NCI-H1436 (cell line): Measurements from ENCODE around the gene CHRD.
A peak's percentile ranks its signal among the peaks of the same experiment; 100 is the strongest.

ENCODE experiments used
- DNase-seq: peaks from one replicate; lab custom pipeline; 2025; lab: John Stamatoyannopoulos, UW

CHRD gene

GRCh38 chr3:184346480-184347190, 33.2 kb upstream of the CHRD start:
- no peak for DNase-seq

- no peak for DNase-seq
Measured at GRCh38 chr3:184347321-184348056, 32.4 kb upstream of the CHRD start.

GRCh38 chr3:184348057-184348382, 31.8 kb upstream of the CHRD start:
- DNase-seq, result no peak

DNA sequence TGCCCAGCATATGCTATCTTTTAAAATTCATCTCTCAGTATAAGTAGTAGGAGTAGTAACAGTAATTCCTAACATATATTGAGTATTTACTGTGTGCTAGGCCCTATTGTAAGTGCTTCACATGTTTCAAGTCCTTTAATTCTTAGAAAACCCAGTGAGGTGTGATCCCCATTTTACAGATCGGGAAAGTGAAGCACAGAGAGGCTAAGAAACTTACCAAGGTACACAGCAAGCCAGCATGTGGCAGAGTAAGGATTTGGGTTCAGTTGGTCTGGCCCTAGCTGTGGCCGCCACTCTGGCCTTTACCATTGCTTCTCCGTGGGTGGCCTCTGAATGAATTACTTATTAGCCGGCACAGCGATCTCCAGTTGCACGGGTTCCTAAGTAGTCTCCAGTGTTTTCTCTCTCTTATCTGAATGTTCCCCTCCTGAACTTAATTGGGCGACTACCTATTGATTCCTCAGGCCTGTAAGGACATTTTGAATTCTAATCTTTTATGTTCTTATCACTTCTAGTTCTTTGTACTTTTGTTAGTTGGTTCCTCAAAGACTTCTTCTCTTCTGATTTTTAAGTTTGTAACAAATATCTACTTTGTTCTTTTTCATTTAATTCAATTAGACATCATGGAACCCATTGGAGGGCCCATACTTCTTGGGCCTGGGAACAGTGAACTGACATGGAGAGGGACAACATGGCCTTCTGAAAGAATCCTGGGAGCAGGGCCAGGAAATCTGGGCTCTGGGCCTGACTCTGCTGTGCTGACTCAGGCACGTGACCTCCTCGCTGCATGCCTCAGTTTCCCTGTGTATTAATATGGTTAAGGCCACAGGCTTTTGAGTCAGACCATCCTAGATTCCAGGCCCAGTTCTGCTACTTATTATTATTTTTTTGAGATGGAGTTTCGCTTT, 30.0 kb upstream of the CHRD start:
- DNase-seq, result no peak

DNA sequence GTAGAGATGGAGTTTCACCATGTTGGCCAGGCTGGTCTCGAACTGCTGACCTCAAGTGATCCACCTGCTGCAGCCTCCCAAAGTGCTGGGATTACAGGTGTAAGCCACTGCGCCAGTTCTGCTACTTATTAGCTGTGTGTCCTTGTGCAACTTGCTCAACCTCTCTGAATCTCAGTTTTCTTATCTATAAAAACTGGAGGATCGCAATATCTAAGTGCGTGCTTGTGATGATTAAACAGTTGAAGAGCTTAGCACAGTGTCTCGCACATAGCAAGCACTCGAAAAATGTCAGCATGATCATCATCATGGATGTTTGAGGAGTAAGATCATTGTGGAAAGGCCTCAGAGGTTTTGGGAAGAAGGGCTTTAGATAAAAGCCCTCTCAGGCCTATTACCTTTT, 29.2 kb upstream of the CHRD start:
- no peak for DNase-seq

DNA sequence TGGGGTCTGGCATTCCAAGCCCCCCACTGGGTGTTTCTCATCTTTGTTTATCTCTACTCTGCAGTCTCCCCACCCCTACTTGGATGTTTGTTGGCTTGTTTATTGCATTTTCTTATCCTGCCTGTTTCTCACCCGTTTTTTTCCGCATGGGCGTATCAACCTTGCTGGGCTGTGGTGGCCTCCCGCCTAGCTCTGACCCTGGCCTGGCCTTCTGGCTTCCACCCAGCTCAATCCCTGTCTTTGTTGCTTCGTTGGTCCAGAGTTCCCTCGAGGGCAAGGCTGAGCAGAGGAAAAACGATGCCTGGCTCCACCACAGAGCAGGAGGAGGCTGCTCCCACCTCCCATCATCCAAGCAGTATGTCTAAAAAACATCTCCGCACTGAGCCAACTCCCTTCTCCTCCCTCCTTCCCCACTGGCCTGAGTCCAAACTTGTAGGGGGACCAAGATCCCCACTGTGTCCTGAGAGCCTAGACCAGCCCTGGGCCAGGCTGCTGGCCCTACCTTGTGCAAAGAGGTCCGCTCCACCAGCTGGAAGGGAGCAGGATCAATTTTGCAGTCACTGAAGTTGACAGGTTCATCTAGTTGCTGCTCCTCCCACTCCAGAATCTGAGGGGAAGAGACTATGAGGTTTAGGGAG, 28.2 kb upstream of the CHRD start:
- DNase-seq, result no peak

- DNase-seq, result no peak
Measured at GRCh38 chr3:184352149-184352785, 27.6 kb upstream of the CHRD start.

- no peak for DNase-seq
Measured at GRCh38 chr3:184352897-184353545, 26.8 kb upstream of the CHRD start.

GRCh38 chr3:184353546-184353941, 26.3 kb upstream of the CHRD start:
- no peak for DNase-seq

GRCh38 chr3:184354121-184354728, 25.6 kb upstream of the CHRD start:
- DNase-seq, result peak; percentile 63

- DNase-seq, result no peak
Measured at GRCh38 chr3:184354754-184355153, 25.1 kb upstream of the CHRD start.

DNA sequence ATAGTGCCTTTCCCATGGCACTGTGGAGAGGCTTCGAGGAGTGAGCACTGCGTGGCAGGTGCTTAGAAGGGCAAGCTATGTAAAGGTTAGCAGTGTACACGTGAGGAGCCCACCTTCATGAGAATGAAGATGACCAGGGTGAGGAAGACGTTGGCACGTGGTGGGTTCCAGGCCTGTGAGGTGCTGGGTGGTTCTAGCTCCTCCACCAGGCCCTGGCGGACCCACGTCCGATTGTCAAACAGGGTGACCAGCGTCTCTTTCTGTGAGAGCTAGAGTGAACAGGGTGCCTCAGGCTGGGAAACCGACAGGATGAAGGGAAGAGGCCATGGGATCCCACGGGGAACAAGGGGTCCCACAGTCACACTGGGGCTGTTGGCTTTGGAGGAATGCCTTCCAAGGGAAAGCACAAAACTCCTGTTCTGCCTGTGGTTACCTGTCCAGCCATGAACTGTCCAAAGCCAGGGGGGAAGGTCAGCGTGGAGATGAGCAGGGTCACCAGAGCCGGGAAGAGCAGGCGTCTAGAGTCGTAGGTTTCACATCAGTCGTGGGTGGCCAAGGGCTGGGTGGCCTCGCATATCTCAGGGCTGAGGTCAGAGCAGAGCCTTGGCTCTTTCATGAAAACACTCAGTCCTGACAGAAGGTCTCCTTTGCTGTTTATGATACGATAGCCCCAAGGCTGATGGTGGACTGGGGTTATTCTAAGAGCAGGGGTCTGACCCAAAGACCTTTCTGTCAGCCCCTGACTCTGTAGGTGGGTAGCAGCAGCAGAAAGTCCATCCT, 24.4 kb upstream of the CHRD start:
- DNase-seq, result no peak

- DNase-seq, result no peak
Measured at GRCh38 chr3:184357248-184358123, 22.4 kb upstream of the CHRD start.

DNA sequence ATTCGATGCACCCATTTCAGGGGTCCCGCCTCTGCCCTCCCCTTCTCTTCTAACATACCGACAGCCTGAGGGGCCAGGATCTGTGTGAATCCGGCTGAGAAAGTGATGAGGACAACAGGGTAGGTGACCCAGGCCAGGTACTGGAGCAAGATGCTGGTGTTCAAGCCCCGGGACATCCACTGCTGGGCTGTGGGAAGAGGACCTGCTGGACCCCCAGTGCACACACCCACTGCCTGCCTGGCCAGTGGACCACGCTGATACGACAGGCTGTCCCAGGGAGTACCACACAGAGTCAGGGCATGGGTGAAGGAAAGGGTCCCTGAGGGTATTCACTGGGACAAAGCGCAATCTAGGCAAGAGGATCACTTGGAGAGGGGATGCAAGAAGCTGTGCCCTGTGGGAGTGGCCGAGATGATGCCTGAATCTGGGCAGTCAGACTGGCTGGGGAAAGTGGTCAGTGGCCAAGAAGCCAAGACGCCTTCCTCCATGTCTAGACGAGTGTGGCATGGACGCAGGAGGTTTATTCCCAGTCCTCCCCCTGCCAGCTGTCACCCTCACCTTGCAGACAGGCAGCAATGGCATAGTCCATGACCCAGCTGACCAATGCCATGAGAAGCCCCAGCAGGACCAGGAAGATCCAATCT, 21.6 kb upstream of the CHRD start:
- DNase-seq, result no peak

DNA sequence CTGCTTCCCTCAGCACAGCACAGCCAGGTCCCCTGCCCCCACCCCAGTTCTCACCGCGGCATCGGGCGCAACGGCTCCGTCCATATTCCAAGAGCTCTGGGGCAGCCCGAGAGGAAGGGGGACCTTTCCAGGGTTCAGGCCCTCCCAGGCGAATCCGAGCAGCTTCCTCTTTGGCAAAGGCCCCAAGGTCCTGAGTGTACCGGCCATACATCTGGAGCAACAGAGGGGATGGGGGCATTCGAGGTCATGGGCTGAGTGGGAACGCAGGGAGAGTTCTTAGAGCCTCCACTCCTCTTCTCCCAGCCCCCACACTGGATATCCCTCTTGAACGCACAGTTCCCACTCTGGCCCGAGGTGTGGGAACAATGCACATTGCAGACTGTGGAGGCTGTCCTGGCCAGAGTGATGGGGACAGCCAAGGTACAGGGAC, 20.9 kb upstream of the CHRD start:
- DNase-seq, result no peak

GRCh38 chr3:184359610-184360009, 20.2 kb upstream of the CHRD start:
- no peak for DNase-seq

DNA sequence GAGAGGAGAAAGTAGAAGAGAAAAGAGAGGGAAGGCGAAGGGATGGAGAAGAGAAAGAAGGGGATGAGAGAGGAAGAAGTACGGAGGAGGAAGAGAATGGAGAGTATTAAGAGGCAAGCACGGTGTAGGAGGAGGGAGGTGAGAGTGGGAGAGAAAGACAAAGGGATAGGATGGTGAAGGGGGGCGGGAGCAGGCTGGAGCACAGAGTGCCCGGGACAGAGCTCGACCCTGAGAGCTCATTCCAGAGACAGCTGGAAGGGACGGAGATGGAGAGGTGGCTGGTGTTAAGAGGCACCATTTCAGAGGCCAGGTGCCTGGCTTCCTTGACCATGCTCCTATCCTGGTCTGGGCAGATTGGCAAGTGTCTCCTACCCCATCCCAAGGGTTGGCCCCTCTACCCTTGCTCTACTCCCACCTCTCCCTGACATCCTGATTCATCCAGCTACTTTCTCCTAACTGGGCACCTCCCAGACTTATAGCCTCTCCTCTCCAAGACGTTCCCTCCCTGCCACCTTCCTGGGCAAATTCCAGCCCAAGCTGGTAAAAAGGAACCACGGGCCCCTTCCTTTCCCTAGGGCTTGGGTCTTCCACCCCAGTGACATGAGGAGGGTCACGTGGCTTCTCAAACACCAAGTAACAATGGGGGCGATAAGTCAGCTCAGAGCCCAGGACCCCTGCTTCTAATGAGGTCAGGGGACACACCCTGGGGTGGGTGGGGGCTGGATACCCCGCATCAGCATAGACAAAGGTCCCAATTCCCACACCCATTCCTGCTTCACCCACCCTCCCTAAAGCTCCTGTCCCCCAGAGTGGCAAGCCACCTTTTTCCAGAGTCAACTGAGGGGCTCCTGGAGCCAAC, 19.6 kb upstream of the CHRD start:
- no peak for DNase-seq
